ENCODE results near the gene INSC.

Gene INSC

DNA sequence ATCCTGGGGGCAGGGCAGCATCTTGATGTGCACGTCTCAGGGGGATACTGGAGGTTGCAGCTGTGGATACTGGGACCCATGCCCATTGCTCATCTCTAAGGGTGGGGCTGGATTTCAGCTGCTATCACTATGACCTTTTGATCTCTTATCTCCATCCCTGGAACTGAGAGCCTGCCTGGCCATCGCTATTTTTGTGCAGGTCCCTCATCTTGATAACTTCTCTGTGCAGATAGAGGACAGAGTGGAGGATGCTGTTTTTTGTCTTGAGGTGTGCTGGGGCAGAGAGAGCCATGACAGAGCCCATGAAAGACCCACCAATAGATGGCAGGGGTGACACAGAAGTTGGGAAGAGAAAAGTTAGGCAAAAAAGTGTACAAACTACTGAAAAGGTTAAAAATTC is 5.1 kb upstream of the INSC start:
- no peak for DNase-seq (ENCODE audit: low read depth)

DNA sequence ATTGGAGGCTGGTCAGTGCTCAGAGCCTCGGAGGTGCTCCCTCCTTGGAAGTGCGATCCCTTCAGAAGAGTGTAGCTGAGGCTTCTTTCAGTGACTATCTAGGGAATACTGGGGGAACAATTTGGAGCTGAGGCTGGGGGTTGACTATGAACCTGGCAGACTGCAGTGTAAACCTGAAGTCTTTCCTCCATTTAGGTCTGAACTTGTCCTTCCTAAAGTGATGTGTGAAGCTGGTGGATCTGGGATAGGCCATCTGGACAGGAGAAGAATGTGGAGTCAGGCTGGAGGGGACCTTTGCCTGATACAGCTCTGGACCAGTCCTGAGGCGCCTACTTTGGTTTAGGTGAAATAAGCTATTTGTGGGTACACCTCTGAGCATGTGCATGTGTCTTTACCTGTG is 3.5 kb upstream of the INSC start:
- DNase-seq (ENCODE audit: low read depth) = no peak

- DNase-seq (ENCODE audit: low read depth) = no peak
These were observed 2.6 kb upstream of the INSC start for GRCh38 chr11:15112131-15112541.

GRCh38 chr11:15113381-15113780 is 1.3 kb upstream of the INSC start:
- DNase-seq (ENCODE audit: low read depth) = no peak

DNA sequence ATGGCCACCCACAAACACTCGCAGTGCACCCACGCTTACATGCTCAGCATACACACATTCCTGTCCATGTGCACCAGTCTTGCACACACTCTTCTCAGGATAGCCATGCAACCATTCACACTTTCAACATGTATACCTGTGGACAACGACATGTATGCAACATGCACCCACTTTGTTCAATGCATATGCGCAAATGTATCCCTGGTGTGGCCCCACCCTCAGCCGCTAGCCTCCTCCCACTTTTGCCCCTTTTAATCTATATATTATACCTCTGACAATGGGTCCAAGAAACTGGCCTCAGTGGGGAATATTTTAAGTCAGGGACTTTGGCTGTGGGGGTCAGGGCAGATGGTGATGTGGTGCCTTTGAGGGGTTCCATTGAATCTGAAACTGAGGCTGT is 963 bp downstream of the INSC start:
- no peak for DNase-seq (ENCODE audit: low read depth)

- DNase-seq (ENCODE audit: low read depth) = no peak
These were observed 3.0 kb downstream of the INSC start for GRCh38 chr11:15117751-15118150.

DNA sequence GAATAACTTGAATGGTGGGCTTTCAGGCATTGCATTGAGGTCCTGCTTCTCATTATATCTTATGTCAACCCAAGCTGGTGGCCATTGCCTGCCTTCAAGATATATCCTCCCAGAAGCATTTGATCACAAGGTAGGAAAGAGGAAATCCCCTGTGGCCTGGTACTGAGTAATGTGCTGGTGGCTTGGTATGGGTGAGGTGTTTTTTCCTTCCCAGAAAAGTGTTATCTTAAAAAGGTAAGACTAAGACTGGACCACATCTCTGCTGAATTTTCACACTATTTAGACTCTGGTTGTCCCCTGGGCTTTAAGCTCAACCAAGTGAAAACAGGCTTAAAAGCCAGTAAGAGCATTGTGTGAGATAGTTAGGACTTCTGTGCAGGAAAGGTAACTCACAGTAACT is 3.7 kb downstream of the INSC start:
- DNase-seq (ENCODE audit: low read depth) = no peak

GRCh38 chr11:15119352-15119751 is 4.6 kb downstream of the INSC start:
- DNase-seq (ENCODE audit: low read depth) = no peak

DNA sequence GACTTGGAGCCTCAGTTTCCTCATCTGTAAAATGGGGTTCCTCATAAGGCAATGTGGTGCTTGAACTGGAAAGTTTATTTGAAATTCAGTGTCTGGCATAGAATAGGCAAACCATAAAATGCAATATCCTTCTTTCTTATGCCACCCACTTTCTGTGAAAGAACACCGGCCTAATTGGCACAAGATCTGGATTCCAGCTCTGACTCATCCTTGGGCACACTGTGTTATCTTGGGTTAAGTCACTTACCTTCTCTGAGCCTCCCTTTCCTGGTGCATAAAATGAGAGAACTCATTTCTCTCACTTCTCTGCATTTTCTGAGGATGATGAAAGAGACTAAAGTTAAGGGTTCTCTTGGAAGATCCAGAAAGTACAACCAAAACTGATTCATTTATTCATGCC is 5.1 kb downstream of the INSC start:
- no peak for DNase-seq (ENCODE audit: low read depth)

DNA sequence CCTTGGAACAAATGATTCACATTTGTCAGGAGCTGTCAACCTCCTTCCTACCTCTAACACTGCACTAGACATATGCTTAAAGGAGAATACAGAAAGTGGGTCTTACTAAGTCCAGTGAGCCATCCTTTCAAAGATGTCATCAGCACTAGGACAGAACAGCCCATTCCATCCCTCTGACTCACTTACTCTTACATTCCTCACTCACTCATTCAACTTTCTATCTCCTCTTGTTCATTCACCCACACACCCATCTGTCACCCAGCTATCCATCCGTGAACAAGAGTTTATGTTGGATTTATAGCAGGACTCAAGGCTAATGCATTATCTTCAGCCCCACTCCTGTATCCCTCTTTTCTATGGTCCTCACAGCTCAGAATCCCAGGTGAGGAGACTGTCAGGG is 9.1 kb downstream of the INSC start:
- no peak for DNase-seq (ENCODE audit: low read depth)

DNA sequence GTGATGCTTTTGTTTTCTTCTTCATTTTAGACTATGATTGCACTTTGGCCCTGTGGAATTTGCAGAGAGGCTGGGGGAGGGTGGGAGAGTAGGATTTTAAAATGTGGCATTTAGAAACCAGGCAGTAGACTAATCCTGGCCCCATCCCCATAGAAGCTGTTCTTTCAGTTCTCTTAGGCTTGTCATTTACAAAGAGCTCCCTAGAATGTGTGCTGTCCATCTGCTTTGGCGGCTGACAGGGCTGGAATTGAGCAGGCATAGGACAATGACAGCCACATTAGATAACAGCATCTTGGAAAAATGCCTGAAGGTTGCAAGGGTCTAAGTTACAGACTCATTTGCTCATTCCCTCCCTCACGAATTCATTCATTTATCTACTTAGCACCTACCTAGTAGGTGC is 9.8 kb downstream of the INSC start:
- no peak for DNase-seq (ENCODE audit: low read depth)

GRCh38 chr11:15127341-15127740 is 12.6 kb downstream of the INSC start:
- DNase-seq (ENCODE audit: low read depth) = no peak

DNA sequence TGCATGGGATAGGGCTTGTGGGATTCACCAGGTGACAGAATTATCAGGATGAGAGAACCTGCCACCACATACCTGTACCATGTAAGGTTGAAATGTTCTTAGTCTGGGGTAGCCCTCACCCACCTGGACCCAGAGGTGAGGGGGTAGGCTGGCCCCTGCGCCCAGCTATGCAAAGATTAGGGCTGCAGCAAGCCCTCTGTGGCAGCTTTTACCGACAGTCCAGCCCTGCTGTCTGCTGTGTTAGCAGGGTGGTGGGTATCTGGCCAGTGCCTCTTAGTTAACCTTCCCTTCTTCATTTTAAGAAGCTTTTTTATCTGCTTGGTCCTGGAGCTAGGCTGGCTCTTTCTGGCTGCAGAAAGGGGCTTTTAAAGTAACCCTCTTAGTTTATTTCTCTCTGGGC is 13.9 kb downstream of the INSC start:
- no peak for DNase-seq (ENCODE audit: low read depth)

DNA sequence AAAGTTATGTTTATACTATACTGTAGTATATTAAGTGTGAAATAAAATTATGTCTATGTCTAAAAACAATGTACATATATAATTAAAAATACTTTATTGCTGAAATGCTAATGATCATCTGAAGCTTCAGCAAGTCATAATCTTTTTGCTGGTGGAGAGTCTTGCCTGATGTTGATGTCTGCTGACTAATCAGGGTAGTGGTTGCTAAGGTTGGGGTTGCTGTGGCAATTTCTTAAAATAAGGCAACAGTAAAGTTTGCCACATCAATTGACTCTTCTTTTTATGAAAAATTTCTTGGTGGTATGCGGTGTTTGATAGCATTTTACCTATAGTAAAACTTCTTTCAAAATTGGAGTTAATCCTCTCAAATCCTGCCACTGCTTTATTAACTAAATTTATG is 21.4 kb downstream of the INSC start:
- DNase-seq (ENCODE audit: low read depth) = no peak

DNA sequence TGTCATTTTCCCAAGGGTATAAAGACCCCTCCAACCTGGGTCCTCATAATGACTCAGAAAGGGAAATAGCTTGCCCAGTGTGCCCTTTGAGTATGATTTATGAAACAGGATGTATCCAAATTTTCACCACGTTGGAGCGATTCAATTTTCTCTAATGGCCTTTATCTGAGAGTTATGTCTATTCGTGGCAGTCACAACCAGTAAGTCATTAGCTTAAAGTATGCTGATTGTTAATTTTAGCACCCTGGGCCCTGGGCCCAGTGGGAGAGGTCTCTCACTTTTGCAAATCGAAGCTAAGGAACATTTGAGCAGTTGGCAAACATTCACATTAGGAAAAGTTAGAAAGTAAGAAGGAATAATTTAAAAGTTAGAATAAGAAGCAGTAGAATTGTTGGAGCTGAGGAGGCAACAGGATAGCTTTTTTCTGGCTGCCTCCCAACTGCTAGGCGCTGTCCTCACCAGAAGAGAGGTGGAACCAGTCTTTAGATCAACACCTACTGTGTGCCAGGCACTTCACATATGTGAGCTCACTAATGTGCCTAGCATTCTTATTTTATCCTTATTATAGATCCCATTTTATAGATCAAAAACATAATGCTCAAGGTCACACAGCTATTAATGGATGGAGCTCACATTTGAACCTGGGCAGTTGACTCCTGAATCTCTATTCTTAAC is 24.5 kb downstream of the INSC start:
- no peak for DNase-seq (ENCODE audit: low read depth)

- DNase-seq (ENCODE audit: low read depth) = no peak
These were observed 25.4 kb downstream of the INSC start for GRCh38 chr11:15139958-15140659.

DNA sequence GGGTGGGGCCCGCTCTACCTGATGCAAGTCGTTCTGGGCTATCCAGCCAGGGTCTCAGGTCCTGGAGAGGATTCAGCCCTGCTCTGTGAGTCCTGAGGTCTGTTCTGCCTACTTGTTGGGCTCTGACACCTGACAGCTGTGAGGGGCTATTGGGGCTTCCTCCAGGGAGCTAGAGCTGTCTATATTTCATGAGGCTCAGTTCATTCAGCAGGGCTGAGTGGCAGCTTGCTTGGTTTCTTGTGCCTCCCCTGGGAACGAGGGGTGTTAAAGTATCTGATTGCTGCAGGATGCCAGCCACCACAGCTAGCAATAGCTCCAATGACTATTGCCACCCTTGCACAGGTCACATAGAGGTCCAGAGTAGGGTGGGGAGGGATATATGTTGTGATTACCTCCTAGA is 26.7 kb downstream of the INSC start:
- no peak for DNase-seq (ENCODE audit: low read depth)

- DNase-seq (ENCODE audit: low read depth) = no peak
These were observed 28.1 kb downstream of the INSC start for GRCh38 chr11:15142838-15143237.

DNA sequence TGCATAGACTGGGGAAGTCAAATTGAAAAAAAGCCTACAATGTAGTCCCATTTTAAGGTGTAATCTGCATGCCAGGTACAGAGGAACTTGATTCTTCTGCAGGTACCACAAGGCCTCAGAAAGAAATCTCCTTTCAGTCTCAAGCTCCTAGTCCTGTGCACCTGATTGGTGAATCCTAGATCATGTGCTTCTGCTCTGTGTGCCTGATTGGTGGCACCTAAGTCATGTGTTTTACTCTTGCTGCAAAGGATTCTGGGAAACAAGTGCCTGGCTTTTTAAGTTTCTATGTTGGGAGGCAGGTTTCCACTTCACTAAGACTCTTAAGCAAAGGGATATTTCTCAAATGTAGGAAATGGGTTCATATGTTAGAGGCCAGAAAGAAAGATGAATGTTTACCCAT is 29.1 kb downstream of the INSC start:
- no peak for DNase-seq (ENCODE audit: low read depth)

GRCh38 chr11:15144347-15144746 is 29.6 kb downstream of the INSC start:
- DNase-seq (ENCODE audit: low read depth) = no peak

DNA sequence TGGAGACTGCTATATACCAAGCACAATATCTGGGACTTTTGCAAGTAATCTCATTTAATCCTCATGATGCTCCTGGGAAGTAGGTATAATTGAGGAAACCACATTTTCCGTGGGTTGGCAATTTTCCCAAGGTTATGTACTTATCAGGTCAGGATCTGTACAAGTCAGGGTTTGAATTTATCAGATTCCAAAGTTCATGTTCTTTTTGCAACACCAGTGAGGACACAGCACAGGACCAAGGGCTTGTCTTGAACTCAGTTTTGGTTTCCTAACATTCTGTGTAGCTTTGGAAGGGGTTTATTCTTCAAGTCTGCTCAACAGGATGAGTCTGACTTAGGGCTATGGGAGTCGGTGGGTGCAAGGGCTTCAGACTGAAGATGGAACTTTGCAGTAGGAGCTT is 30.4 kb downstream of the INSC start:
- DNase-seq (ENCODE audit: low read depth) = no peak

GRCh38 chr11:15145615-15146014 is 30.9 kb downstream of the INSC start:
- DNase-seq (ENCODE audit: low read depth) = no peak

DNA sequence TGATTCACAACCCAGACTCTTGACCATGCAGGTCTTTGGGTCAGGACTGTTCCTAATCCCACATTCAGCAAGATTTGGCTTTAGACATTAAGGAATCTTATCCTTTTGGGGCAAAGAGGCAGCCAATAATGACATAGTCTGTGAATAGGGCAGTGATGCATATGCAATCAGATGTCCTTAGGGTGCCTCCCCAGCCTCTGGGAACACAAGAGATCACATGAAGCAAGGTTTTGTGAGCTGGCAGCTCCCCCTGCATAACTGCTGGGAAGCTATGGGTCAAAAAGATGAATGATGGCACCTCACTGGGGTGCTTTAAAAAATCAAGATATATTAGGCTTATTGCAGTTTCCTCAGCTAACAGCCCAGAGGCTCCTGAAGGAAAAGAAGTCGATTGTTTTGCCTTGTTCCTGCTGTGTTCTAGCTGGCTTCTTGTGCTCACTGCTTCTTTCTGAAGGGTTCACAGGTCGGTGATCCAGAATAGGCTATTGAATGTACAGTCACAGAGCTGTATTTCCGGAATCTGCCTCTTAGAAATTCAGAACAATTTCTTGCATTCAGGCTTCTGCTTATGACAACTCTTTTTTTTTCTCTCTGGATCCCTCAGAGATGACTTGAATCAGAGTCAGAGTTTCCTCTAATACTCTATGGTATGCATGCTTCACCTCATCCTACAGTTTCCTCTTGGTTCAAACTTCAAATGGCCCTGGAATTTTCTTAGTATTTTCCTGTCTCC is 31.7 kb downstream of the INSC start:
- DNase-seq (ENCODE audit: low read depth) = no peak

All from activated T-cell treated with anti-CD3 and anti-CD28 coated beads for 48 hours (primary cell).